SK-N-SH (cell line): ENCODE data around the gene ABL2. TPM values are rescaled to one million over a fixed set of nuclear protein-coding genes. Genes with fewer than 3 reads are reported as not detected.

Experiments used
- CTCF ChIA-PET: fragments of 300-600, 350-600 bp; formaldehyde crosslinking; extraction: SDS; loops from one replicate; lab custom pipeline; 2021; lab: Yijun Ruan, JAX
- POLR2A ChIA-PET: fragments of 350-600 bp; sonication (Branson Sonifier 250); formaldehyde crosslinking; extraction: SDS; loops from one replicate; lab custom pipeline; 2020; ENCODE audit warnings: antibody characterized with exemption, inconsistent platforms; lab: Yijun Ruan, JAX
- DNase-seq: peaks from one replicate; pipeline ENCODE4 v3.0.0; 2012
- H2AFZ ChIP-seq: fragments of 200-600 bp; sonication (generic); 2 replicates; pipeline ENCODE4 v1.8.1; 2016; ENCODE audit warnings: antibody characterized with exemption, mild to moderate bottlenecking, low read depth
- H3F3A ChIP-seq: fragments of 200-600 bp; sonication (generic); replicated peaks from 2 replicates; pipeline ENCODE3; 2016; ENCODE audit warnings: antibody characterized with exemption, mild to moderate bottlenecking; ENCODE audit not compliant: insufficient read depth
- H3K27ac ChIP-seq, 2 experiments: fragments of 200-500 bp in 1 of 2; fragments of 200-600 bp in 1 of 2; sonication (Bioruptor generic) in 1 of 2; sonication (generic), shearing (Covaris generic) in 1 of 2; 2 replicates each; pipeline versions ENCODE4 v1.5.1 to v1.6.1; 2014 to 2016; ENCODE audit warnings: low read depth in 2 of 2, inconsistent platforms in 1 of 2, low read length in 1 of 2, mild to moderate bottlenecking in 1 of 2, mixed read lengths in 1 of 2
- H3K27me3 ChIP-seq: fragments of 200-600 bp; sonication (generic), shearing (Covaris generic); 2 replicates; pipeline ENCODE4 v1.6.1; 2016; ENCODE audit warnings: mixed run types; ENCODE audit not compliant: insufficient read depth
- H3K36me3 ChIP-seq, 2 experiments: fragments of 200-500 bp in 1 of 2; fragments of 200-600 bp in 1 of 2; sonication (Bioruptor generic) in 1 of 2; sonication (generic) in 1 of 2; replicated peaks in 1 of 2; 2 replicates each; pipeline versions ENCODE3 to v1.5.1; 2014 to 2016; ENCODE audit warnings: low read length in 1 of 2, mild to moderate bottlenecking in 1 of 2; ENCODE audit not compliant: insufficient read depth in 2 of 2, control insufficient read depth in 1 of 2
- H3K4me1 ChIP-seq, 2 experiments: fragments of 200-500 bp in 1 of 2; fragments of 200-600 bp in 1 of 2; sonication (Bioruptor generic) in 1 of 2; sonication (generic), shearing (Covaris generic) in 1 of 2; 2 replicates each; pipeline versions ENCODE4 v1.5.1 to v1.6.1; 2014 to 2016; ENCODE audit warnings: low read depth in 1 of 2, low read length in 1 of 2, mixed run types in 1 of 2; ENCODE audit not compliant: insufficient read depth in 2 of 2, control insufficient read depth in 1 of 2
- H3K4me2 ChIP-seq: fragments of 200-600 bp; sonication (generic), shearing (Covaris generic); 2 replicates; pipeline ENCODE4 v1.6.1; 2017; ENCODE audit warnings: mixed run types
- H3K4me3 ChIP-seq, 2 experiments: fragments of 200-500 bp in 1 of 2; fragments of 200-600 bp in 1 of 2; sonication (Bioruptor generic) in 1 of 2; sonication (generic), shearing (Covaris generic) in 1 of 2; 2 replicates each; pipeline versions ENCODE4 v1.5.1 to v1.8.1; 2014 to 2016; ENCODE audit warnings: low read depth in 2 of 2, inconsistent platforms in 1 of 2, low read length in 1 of 2, mild to moderate bottlenecking in 1 of 2, mixed read lengths in 1 of 2, moderate library complexity in 1 of 2
- H3K79me2 ChIP-seq: fragments of 200-600 bp; sonication (generic); 2 replicates; pipeline ENCODE4 v1.8.1; 2017; ENCODE audit warnings: mild to moderate bottlenecking; ENCODE audit not compliant: insufficient read depth
- H3K9ac ChIP-seq: fragments of 200-600 bp; sonication (generic); 2 replicates; pipeline ENCODE4 v1.6.1; 2017; ENCODE audit warnings: mixed run types
- H3K9me2 ChIP-seq: fragments of 200-600 bp; sonication (generic); 2 replicates; pipeline ENCODE4 v1.6.1; 2017; ENCODE audit warnings: mixed run types
- H3K9me3 ChIP-seq: fragments of 200-600 bp; sonication (generic); 2 replicates; pipeline ENCODE4 v1.6.1; 2017; ENCODE audit warnings: mixed run types, mild to moderate bottlenecking, moderate library complexity
- H4K20me1 ChIP-seq: fragments of 200-600 bp; sonication (generic); 2 replicates; pipeline ENCODE4 v1.6.1; 2017; ENCODE audit warnings: mild to moderate bottlenecking, mixed run types; ENCODE audit not compliant: insufficient read depth
- FOSL2 ChIP-seq: IDR thresholded peaks from 2 replicates; pipeline ENCODE4 v1.4.0; 2012; ENCODE audit warnings: low read depth, mild to moderate bottlenecking, moderate library complexity, borderline replicate concordance
- FOXJ3 ChIP-seq: sonication (generic); formaldehyde crosslinking; IDR thresholded peaks from 2 replicates; pipeline ENCODE4 v1.5.1; 2020; ENCODE audit warnings: mild to moderate bottlenecking, missing genetic modification reagents
- FOXM1 ChIP-seq: IDR thresholded peaks from 2 replicates; pipeline ENCODE4 v1.4.0; 2012; ENCODE audit warnings: low read depth, mild to moderate bottlenecking
- GATA2 ChIP-seq: sonication (generic); formaldehyde crosslinking; IDR thresholded peaks from 2 replicates; pipeline ENCODE4 v1.5.0; 2020; ENCODE audit warnings: mild to moderate bottlenecking, missing genetic modification reagents
- JUND ChIP-seq: IDR thresholded peaks from 2 replicates; pipeline ENCODE4 v1.4.0; 2012
- REST ChIP-seq: IDR thresholded peaks from 2 replicates; pipeline ENCODE4 v1.6.1; 2012; ENCODE audit warnings: mild to moderate bottlenecking, low read depth, low read length, moderate library complexity
- RFX5 ChIP-seq: IDR thresholded peaks from 2 replicates; pipeline ENCODE4 v1.6.1; 2012; ENCODE audit warnings: mild to moderate bottlenecking, improper control_type of control experiment, low read length
- TCF12 ChIP-seq: IDR thresholded peaks from 2 replicates; pipeline ENCODE4 v1.4.0; 2012
- USF1 ChIP-seq: IDR thresholded peaks from 2 replicates; pipeline ENCODE4 v1.4.0; 2012; ENCODE audit warnings: low read depth, borderline replicate concordance
- USF2 ChIP-seq: fragments of 150-350 bp; IDR thresholded peaks from 2 replicates; pipeline ENCODE4 v1.6.1; 2017; ENCODE audit warnings: antibody characterized with exemption, low read length, low read depth, borderline replicate concordance
- WGBS: methylation state at CpG from one replicate; pipeline ENCODE4 v1.1.6; 2017; ENCODE audit warnings: low lambda C conversion rate; 5-methylcytosine and 5-hydroxymethylcytosine counted together
- polyA plus RNA-seq, 3 experiments: library from polyadenylated mRNA; depleted of rRNA; stranded (reverse); fragments of >200 nt; gene quantifications; 2 replicates each; pipeline ENCODE4 v1.2.3, GENCODE V29; 2012
- TF ChIP-seq, protein P1 (sequence below): IDR thresholded peaks from 2 replicates; pipeline ENCODE4 v1.4.0; 2012; ENCODE audit warnings: low read depth
- TF ChIP-seq, protein P2 (sequence below): IDR thresholded peaks from 2 replicates; pipeline ENCODE4 v1.4.0; 2012; ENCODE audit warnings: low read depth, borderline replicate concordance

ABL2 gene
- polyA plus RNA-seq, 1 of the 3 experiments (the other 2 are of a cell fraction), result 7.5 TPM

DNA sequence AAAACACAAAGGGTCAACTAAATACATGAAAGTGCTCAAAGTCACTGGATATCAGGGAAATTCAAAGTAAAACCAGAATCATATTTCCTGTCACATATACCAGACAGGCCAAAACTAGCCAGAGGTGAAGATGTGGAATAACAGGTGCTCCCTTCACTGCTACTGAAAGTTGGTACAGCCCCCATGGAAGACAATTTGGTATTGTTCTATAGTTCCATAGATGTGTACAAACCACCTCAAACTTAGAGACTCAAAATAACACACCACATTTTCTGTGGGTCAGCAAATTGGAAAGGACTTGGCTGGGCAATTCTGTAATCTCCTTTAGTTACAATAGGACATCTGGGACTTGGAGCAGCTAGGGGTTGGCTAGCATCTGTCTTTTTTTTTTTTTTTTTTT is 39.6 kb upstream of the ABL2 start:
- H3K9me2 ChIP-seq, result no peaks in the 10 kb centered on the region
- no peaks in the 10 kb centered on the region for H3K36me3 ChIP-seq
- no peak overlapping the region for H3K9ac ChIP-seq
- H3K4me2 ChIP-seq, result no peak overlapping the region
- POLR2A ChIA-PET, result no interaction called here
- H3K79me2 ChIP-seq, result no peaks in the 10 kb centered on the region
- TF ChIP-seq, protein P1, sequence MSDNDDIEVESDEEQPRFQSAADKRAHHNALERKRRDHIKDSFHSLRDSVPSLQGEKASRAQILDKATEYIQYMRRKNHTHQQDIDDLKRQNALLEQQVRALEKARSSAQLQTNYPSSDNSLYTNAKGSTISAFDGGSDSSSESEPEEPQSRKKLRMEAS, result no peak
- TF ChIP-seq GATA2 (CRISPR knock-in tag), result no peak
- no peak overlapping the region for H2AFZ ChIP-seq
- H3K27ac ChIP-seq, result no peak overlapping the region
- no peaks in the 10 kb centered on the region for H3K27me3 ChIP-seq
- no peaks in the 10 kb centered on the region for H3F3A ChIP-seq
- DNase-seq, result no peak
- H3K4me3 ChIP-seq, result no peak overlapping the region
- no peaks in the 10 kb centered on the region for H3K9me3 ChIP-seq
- CTCF ChIA-PET, result no interaction called here
- 0 out of 4 replicates have a peak, but pooled peaks cover 0 to 4% of the 10 kb centered on the region in 2 experiments for H3K4me1 ChIP-seq
- no peaks in the 10 kb centered on the region for H4K20me1 ChIP-seq

DNA sequence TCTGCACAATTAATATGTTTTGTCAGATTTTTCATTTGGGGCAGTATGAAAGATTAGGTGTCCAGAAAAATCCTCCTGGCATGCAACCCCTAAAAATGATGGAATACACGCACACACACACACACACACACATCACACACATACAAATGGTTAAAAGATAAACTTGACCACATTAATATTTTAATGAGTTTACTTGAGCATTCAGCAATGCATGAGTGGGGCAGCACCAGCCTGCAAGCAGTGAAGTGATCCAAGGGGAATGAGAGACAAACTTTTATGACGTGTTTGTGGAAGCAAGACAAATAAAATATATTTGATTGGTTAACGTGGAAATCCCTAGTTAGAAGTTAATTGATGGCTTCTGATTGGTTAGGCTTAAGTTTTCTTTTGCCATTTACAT is 35.0 kb upstream of the ABL2 start:
- Histone ChIP-seq H3F3A (no peaks in the 10 kb centered on the region), H3K9me2 (no peaks in the 10 kb centered on the region), H3K79me2 (no peaks in the 10 kb centered on the region), H3K27ac (no peak overlapping the region), H3K9me3 (no peaks in the 10 kb centered on the region), H3K4me1 (0 out of 4 replicates have a peak, but pooled peaks cover 0 to 4% of the 10 kb centered on the region in 2 experiments), H3K36me3 (no peaks in the 10 kb centered on the region), H3K9ac (no peak overlapping the region)
- WGBS, result 69% methylated on average over 3 of the region's 3 CpGs
- CTCF ChIA-PET, result no interaction called here
- TF ChIP-seq JUND, result no peak
- TF ChIP-seq TCF12, result no peak
- TF ChIP-seq, protein P2, sequence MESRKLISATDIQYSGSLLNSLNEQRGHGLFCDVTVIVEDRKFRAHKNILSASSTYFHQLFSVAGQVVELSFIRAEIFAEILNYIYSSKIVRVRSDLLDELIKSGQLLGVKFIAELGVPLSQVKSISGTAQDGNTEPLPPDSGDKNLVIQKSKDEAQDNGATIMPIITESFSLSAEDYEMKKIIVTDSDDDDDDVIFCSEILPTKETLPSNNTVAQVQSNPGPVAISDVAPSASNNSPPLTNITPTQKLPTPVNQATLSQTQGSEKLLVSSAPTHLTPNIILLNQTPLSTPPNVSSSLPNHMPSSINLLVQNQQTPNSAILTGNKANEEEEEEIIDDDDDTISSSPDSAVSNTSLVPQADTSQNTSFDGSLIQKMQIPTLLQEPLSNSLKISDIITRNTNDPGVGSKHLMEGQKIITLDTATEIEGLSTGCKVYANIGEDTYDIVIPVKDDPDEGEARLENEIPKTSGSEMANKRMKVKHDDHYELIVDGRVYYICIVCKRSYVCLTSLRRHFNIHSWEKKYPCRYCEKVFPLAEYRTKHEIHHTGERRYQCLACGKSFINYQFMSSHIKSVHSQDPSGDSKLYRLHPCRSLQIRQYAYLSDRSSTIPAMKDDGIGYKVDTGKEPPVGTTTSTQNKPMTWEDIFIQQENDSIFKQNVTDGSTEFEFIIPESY, result no peak
- TF ChIP-seq REST, result no peak
- no peak for TF ChIP-seq FOXJ3 (CRISPR knock-in tag)
- no peak for TF ChIP-seq FOXM1
- TF ChIP-seq USF1, result no peak
- TF ChIP-seq FOSL2, result no peak
- TF ChIP-seq USF2, result no peak
- no peak for TF ChIP-seq RFX5
- TF ChIP-seq, all 33 proteins: peak for 0
- Histone ChIP-seq H3K4me3 (no peak overlapping the region), H4K20me1 (no peaks in the 10 kb centered on the region), H2AFZ (no peak overlapping the region), H3K4me2 (no peak overlapping the region), H3K27me3 (no peaks in the 10 kb centered on the region)
- POLR2A ChIA-PET, result no interaction called here
- no peak for DNase-seq
